ENCODE data around the gene GREM1.

Gene GREM1

GRCh38 chr15:32746116-32746857, 28.5 kb downstream of the GREM1 start:
- POLR2A ChIA-PET: no interaction called here
- CTCF ChIA-PET: no interaction called here
- DNase-seq (ENCODE audit: extremely low spot score): no peak
- TF ChIP-seq CTCF (IDR thresholded peaks at IDR 0.05; ENCODE audit: control extremely low read depth, extremely low read depth, low read depth, missing control alignments): no peak

- ChIA-PET POLR2A (no interaction called here), CTCF (interaction anchor here (1.3 kb wide), 1 partner anchor 85 kb away, joined by 3 read pairs; no protein-coding TSS in a partner anchor)
- no peak for DNase-seq (ENCODE audit: extremely low spot score)
- TF ChIP-seq CTCF (IDR thresholded peaks at IDR 0.05; ENCODE audit: control extremely low read depth, extremely low read depth, low read depth, missing control alignments): no peak
These were observed 30.1 kb downstream of the GREM1 start for GRCh38 chr15:32747921-32748342.

- POLR2A ChIA-PET: no interaction called here
- no peak for DNase-seq (ENCODE audit: extremely low spot score)
- no peak for TF ChIP-seq CTCF (IDR thresholded peaks at IDR 0.05; ENCODE audit: control extremely low read depth, extremely low read depth, low read depth, missing control alignments)
- CTCF ChIA-PET: no interaction called here
These were observed 33.2 kb downstream of the GREM1 start for GRCh38 chr15:32750979-32751378.

- ChIA-PET CTCF (interaction anchor here (1.4 kb wide), 1 partner anchor 14 kb away, joined by 6 read pairs; no protein-coding TSS in a partner anchor), POLR2A (no interaction called here)
- DNase-seq (ENCODE audit: extremely low spot score): no peak
- no peak for TF ChIP-seq CTCF (IDR thresholded peaks at IDR 0.05; ENCODE audit: control extremely low read depth, extremely low read depth, low read depth, missing control alignments)
These were observed 39.6 kb downstream of the GREM1 start for GRCh38 chr15:32757426-32757825.

- POLR2A ChIA-PET: no interaction called here
- no peak for TF ChIP-seq CTCF (IDR thresholded peaks at IDR 0.05; ENCODE audit: control extremely low read depth, extremely low read depth, low read depth, missing control alignments)
- DNase-seq (ENCODE audit: extremely low spot score): no peak
- CTCF ChIA-PET: interaction anchor here (1.0 to 1.1 kb wide), 2 partner anchors 11 to 101 kb away, joined by 3 read pairs; no protein-coding TSS in a partner anchor
These were observed 45.5 kb downstream of the GREM1 start for GRCh38 chr15:32763295-32763694.

- CTCF ChIA-PET: no interaction called here
- POLR2A ChIA-PET: no interaction called here
- no peak for TF ChIP-seq CTCF (IDR thresholded peaks at IDR 0.05; ENCODE audit: control extremely low read depth, extremely low read depth, low read depth, missing control alignments)
- DNase-seq (ENCODE audit: extremely low spot score): no peak
These were observed 47.4 kb downstream of the GREM1 start for GRCh38 chr15:32765236-32765635.
